GM06990 (cell line): ENCODE results near the gene FRMD4A.

Experiments used
- DNase-seq: peaks from one replicate; pipeline ENCODE4 v3.0.0-alpha.2; 2011; ENCODE audit not compliant: insufficient read length; ENCODE audit errors: extremely low read depth
- H3K27me3 ChIP-seq: replicated peaks from 2 replicates; pipeline ENCODE4 v1.6.0; 2011; ENCODE audit warnings: low read length; ENCODE audit not compliant: control insufficient read depth, insufficient read depth
- H3K36me3 ChIP-seq: 2 replicates; pipeline ENCODE4 v1.5.1; 2011; ENCODE audit warnings: low read length; ENCODE audit not compliant: control insufficient read depth, insufficient read depth
- H3K4me3 ChIP-seq: replicated peaks from 2 replicates; pipeline ENCODE4 v1.5.1; 2011; ENCODE audit warnings: low read depth, mild to moderate bottlenecking, control low read depth, low read length
- TF ChIP-seq, protein P1 (sequence below): IDR thresholded peaks from 2 replicates; pipeline ENCODE4 v1.5.1; 2011; ENCODE audit warnings: low read length, control low read depth, mild to moderate bottlenecking, inconsistent platforms; ENCODE audit not compliant: insufficient read depth, poor library complexity, severe bottlenecking

Gene FRMD4A

DNA sequence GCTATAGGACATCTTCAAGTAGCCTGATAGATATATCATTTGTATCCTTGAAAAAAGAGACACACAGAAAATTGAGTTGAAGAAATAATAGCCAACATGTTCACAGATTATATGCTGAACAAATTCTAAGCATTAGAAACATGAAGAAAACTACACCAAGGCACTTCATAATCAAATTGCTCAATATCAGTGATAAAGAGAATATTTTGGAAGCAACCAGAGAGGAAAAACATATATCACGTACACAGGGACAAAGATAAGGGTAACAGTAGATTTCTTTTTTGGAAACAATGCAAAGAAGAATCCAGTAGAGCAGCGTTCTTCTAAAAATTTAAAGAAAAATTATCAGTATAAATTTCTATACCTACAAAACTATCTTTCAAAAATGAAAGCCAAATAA lies 6.0 kb upstream of the FRMD4A start:
- DNase-seq, result no peak
- no peaks in the 10 kb centered on the region for H3K27me3 ChIP-seq
- TF ChIP-seq, protein P1, sequence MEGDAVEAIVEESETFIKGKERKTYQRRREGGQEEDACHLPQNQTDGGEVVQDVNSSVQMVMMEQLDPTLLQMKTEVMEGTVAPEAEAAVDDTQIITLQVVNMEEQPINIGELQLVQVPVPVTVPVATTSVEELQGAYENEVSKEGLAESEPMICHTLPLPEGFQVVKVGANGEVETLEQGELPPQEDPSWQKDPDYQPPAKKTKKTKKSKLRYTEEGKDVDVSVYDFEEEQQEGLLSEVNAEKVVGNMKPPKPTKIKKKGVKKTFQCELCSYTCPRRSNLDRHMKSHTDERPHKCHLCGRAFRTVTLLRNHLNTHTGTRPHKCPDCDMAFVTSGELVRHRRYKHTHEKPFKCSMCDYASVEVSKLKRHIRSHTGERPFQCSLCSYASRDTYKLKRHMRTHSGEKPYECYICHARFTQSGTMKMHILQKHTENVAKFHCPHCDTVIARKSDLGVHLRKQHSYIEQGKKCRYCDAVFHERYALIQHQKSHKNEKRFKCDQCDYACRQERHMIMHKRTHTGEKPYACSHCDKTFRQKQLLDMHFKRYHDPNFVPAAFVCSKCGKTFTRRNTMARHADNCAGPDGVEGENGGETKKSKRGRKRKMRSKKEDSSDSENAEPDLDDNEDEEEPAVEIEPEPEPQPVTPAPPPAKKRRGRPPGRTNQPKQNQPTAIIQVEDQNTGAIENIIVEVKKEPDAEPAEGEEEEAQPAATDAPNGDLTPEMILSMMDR, result no peak
- H3K4me3 ChIP-seq, result no peak overlapping the region
- no peaks in the 10 kb centered on the region for H3K36me3 ChIP-seq

- no peak overlapping the region for H3K4me3 ChIP-seq
- no peaks in the 10 kb centered on the region for H3K36me3 ChIP-seq
- no peak for DNase-seq
- TF ChIP-seq, protein P1, result no peak
- no peaks in the 10 kb centered on the region for H3K27me3 ChIP-seq
Measured at GRCh38 chr10:14334771-14335170, 4.0 kb upstream of the FRMD4A start.

DNA sequence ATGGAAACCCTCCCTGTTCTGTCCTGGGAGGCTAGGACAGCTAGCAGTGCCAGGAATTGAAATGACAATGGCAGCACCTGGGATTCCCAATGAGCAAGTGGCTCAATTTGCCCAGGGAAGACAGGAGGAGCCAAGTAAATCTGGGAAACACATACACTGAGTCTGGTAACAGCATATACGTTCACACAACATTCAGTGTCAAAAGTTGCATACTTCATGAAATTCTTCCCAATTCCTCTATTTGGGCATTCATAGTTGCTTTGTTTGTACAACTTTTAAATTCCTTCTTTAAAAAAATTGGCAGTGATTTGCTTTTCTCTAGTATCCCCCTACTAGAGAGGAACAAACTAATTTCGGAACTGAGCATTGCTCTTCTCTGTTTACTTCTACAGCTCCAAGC lies 2.9 kb upstream of the FRMD4A start:
- TF ChIP-seq, protein P1, result no peak
- Histone ChIP-seq H3K4me3 (no peak overlapping the region), H3K27me3 (no peaks in the 10 kb centered on the region; the same call in none of the 2 replicates), H3K36me3 (no peaks in the 10 kb centered on the region)
- no peak for DNase-seq

DNA sequence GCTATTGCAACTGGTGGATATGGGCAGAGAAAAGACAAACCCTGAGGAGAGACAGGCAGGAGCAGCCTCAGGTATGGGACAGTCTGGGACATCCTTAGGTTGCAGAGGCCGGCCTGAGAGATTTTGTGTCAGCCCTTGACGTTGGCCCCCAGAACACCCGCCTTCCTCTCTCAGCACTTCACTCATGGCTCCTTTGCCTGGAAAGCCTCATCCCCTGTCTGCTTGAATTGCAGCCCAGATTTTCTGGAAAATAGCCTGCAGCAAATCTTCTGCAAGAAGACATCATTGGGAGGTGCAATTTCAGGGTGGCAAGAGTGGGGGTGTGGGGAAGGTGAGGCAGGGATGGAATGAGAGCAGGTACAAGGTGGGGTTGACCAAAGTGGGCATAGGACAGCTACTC lies 2.2 kb upstream of the FRMD4A start:
- H3K36me3 ChIP-seq, result no peaks in the 10 kb centered on the region
- no peak for DNase-seq
- TF ChIP-seq, protein P1, result no peak
- H3K4me3 ChIP-seq, result no peak overlapping the region
- no peaks in the 10 kb centered on the region; the same call in none of the 2 replicates for H3K27me3 ChIP-seq

DNA sequence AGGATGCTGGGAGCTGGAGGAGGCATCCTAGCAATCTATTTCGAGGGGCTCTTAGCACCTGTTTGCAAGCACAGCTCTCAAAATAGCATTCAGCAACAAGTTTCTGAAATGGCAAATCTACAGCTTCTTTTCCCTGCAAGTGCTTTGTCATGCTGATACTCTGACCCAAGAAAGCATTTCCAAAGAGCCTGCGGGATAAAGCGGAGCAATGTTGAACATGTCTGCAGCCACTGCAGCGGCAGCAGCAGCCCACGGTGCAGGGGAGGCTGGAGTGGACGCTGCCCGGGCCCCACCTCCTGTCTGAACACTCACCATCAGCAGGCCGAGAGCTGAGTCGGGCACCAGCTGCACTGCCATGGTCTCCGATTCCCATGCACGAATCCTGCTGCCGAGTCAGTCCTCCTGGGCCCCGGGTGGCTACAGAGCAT lies 964 bp downstream of the FRMD4A start:
- Histone ChIP-seq H3K36me3 (no peaks in the 10 kb centered on the region), H3K27me3 (no peaks in the 10 kb centered on the region; the same call in none of the 2 replicates), H3K4me3 (no peak overlapping the region)
- TF ChIP-seq, protein P1, result no peak
- DNase-seq, result no peak
